ENCODE results near the gene UCK2. TPM values are rescaled to one million over a fixed set of nuclear protein-coding genes. Genes with fewer than 3 reads are reported as not detected.

UCK2 gene
- total and polyA plus RNA-seq, 9 of the 15 experiments (the other 6 are each of a cell fraction or from before 2014, with no cell fraction given) = 71.6 to 145 (median 95.8) TPM

- TF ChIP-seq ZNF609 (CRISPR knock-in tag; IDR thresholded peaks at IDR 0.05; ENCODE audit: borderline replicate concordance) = no peak
- TF ChIP-seq XRCC5 (IDR thresholded peaks at IDR 0.05; ENCODE audit: low read depth, low read length) = no peak
- TF ChIP-seq GATAD2A (IDR thresholded peaks at IDR 0.05) = no peak
- TF ChIP-seq HLTF (IDR thresholded peaks at IDR 0.05) = no peak
- TF ChIP-seq THAP12 (CRISPR knock-in tag; IDR thresholded peaks at IDR 0.05) = no peak
- no peak for TF ChIP-seq ARID3B (CRISPR knock-in tag; IDR thresholded peaks at IDR 0.05; ENCODE audit: borderline replicate concordance)
- TF ChIP-seq ZNF407 (IDR thresholded peaks at IDR 0.05; ENCODE audit: low read depth) = no peak
- no peak for TF ChIP-seq PHF8 (IDR thresholded peaks at IDR 0.05; ENCODE audit: borderline replicate concordance, low read length)
- TF ChIP-seq BRD4 (IDR thresholded peaks at IDR 0.05) = no peak
- TF ChIP-seq PHF20 (IDR thresholded peaks at IDR 0.05; ENCODE audit: partially characterized antibody) = no peak
Observed at GRCh38 chr1:165836664-165837482, 9.5 kb downstream of the UCK2 start (continued).

Data from K562 (cell line).